SIG-M5 treated with dmso at 0.1 percent for 504 hours (cell line): ENCODE results near the gene COL9A3.
"Not testable (repeated sequence)": the region's sequence is repeated elsewhere in the genome, so short reads cannot be mapped to it uniquely, and the experiment has no call there.

ENCODE experiments used
- DNase-seq: peaks from one replicate; lab custom pipeline; 2025; ENCODE audit not compliant: unreplicated experiment; lab: John Stamatoyannopoulos, UW

The COL9A3 gene

DNA sequence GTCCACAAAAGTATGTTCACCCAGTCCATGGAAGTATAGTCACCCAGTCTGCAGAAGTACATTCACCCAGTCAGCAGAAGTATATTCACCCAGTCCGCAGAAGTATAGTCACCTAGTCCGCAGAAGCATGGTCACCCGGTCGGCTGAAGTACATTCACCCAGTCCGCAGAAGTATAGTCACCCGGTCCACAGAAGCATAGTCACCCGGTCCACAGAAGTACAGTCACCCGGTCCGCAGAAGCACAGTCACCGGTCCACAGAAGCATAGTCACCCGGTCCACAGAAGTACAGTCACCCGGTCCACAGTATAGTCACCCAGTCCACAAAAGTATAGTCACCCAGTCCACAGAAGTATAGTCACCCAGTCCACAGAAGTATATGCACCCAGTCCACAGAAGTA, 36.0 kb downstream of the COL9A3 start:
- DNase-seq: no peak

DNA sequence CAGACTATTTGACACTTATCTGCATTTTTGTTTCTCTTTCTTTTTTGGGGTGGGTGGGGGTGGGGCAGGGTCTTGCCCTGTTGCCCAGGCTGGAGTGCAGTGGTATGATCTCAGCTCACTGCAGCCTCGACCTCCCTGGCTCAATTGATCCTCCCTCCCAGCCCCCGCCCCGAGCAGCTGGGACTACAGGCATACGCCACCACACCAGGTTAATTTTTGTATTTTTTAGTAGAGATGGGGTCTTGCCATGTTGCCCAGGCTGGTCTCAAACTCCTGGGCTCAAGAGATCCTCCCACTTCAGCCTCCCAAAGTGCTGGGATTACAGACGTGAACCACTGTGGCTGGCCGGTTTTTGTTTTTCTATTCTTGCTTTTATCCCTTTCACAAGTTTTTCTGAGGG, 36.5 kb downstream of the COL9A3 start:
- not testable (repeated sequence) for DNase-seq

DNA sequence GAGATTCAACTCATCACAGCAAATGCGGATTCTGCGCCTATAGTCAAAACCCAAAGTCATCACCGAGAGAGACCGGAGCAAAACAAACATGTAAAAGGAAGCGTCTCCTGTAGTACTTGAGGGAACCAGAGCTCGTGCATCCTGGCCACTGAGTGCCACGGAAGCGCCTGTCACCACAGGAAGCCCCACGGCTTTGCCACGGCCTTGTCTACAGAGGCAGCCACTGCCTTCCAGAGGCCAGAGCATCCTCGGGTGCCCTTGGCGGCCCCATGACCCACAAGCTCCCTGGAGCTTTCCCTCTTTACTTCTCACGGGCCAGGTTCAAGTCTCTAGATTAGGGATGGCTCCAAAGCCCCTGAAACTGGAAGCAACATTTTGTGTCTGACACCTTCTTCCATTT, 37.3 kb downstream of the COL9A3 start:
- no peak for DNase-seq

DNA sequence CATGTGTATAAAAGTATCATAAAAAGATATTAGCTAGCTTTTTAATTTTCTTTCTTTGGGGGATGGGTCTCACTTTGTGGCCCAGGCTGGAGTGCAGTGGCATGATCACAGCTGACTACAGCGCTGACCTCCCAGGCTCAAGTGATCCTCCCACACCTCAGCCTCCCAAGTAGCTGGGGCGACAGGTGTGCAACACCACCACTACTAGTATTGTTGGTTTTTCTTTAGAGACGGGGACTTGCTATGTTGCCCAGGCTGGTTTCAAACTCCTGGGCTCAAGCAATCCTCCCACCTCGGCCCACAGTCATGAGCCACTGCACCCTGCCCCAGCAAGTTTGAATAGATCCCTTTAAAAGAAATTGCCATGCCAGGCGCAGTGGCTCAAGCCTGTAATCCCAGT, 38.3 kb downstream of the COL9A3 start:
- DNase-seq: no peak

DNA sequence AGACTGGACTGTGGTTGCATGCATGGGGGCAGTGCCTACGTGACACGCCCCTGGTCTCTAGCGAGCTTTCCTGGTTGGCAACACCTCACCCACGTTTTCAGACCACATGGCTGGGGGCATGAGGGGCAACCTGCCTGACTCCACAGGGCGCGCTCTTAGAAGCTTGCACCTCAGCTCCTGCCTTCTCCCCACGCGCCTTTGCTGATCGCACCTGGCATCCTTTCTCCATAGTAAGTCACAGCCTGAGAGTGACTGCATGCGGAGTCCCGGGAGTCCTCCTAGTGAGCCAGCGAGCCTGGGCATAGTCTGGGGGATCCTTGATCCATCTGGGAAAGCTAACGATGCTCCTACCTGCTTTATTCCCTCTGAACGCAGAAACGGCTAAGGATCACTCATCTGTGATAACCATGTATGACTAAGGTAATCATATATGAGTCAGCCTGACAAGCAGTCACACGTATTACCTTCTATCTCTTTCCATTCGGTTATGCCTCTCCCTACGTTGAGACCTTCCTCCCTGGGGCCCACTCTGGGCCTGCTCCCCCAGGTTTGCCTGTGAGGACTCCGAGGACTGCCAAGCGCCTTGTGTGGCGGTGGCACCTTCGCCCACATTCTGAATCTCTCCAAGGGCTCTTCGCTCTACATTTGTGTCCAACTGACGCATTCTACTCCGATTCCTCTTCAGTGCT, 40.2 kb downstream of the COL9A3 start:
- no peak for DNase-seq

DNA sequence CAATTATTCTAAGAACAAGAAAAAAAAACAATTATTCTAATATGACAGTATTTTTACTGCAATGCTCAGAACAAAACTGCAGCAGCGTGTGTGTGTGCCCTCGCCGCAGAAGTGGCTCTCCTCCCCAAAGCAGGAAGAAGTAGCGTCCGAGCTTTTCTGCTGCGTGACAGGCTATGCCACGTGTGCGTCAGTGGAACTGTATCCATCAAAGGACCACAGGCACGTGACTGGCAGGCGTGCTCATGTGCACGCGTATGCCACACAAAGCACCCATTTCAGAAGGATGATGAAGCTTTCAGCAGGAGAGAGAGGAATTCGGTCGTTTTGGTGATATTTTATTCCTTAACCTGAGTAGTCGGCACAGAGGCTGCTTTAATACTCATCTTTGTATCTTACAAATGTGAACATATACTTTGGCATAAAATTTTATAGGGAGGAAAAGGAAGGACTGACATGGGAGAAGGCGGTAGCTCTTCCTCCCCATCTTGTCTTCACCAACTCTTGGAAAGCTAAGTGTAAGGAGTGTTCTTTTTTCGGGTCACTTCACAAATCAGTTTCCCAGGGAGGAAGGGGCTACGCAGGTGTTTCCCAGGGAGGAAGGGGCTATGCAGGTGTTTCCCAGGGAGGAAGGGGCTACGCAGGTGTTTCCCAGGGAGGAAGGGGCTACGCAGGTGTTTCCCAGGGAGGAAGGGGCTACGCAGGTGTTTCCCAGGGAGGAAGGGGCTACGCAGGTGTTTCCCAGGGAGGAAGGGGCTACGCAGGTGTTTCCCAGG, 41.4 kb downstream of the COL9A3 start:
- DNase-seq: no peak

DNA sequence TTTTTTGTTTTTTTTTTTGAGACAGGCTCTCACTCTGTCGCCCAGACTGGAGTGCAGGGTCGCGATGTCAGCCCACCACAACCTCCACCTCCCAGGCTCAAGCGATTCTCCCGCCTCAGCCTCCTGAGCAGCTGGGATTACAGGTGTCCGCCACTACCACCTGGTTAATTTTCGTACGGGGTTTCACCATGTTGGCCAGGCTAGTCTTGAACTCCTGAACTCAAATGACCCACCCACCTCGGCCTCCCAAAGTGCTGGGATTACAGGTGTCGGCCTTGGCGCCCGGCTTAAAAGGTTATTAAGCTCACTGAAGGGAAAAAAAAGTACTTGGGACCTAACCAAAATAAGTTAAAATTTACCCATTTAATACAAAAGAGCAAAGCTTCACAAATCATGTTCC, 42.9 kb downstream of the COL9A3 start:
- no peak for DNase-seq

DNA sequence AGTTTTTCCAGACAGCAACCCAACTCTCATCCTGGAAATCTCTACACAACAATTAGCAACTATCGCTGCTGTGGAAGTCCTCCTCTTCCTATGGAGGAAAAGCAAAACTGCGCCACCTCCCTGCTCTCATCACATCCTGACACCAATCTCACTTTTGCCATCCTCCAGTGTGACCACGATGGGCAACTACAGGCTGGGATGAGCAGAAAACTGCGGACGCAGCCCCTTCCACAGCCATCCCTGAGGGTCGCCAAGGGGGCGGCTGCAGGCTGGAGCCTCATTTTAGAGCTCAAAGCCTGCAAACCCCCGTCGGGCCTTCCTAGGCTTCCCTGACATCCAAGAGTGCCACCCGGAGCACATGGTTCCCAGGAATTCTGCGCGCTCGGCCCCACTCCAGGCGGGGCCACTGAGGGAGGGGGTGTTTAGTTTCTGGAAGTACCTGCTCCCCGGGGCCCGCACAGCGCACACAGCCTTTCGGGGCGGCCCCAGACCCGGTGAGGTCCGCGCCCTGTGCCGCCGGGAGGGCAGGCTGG, 43.6 kb downstream of the COL9A3 start:
- peak; percentile 32 for DNase-seq

DNA sequence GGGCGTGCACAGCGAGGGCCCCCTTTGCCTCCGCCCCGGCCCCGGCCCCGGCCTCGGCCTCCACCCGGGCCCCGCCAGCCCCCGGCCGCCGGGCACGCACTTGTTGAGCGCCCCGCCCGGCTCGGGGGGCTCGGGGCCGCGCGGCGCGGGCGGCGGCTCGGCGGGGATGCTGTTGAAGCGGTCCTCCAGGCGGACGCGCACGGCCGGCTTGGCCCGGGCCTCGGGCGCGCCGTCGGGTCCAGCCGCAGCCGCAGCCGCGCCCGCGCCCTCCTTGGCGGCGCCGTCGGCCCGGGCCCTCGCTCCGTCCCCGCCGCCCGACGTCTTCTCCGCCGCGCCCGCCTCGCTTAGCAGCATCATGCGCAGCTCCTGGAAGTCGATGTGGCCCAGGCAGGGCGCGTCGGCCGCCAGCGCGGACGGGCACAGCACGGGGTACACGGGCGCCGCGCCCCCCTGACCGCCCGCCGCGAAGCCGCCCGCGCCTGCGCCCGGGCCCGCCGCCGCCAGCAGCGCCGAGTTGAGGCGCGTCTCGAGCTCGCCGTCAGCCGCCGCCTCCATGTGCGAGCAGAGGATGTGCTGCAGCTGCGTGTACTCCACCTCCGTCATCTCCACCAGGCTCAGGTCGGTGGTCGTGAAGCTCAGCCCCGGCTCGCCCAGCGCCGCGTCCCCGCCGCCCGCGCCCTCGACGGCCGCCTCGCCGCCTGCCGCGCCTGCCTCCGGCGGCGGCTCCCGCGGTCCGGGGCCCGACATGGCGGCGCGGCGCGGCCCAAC, 44.3 kb downstream of the COL9A3 start:
- DNase-seq: no peak

DNA sequence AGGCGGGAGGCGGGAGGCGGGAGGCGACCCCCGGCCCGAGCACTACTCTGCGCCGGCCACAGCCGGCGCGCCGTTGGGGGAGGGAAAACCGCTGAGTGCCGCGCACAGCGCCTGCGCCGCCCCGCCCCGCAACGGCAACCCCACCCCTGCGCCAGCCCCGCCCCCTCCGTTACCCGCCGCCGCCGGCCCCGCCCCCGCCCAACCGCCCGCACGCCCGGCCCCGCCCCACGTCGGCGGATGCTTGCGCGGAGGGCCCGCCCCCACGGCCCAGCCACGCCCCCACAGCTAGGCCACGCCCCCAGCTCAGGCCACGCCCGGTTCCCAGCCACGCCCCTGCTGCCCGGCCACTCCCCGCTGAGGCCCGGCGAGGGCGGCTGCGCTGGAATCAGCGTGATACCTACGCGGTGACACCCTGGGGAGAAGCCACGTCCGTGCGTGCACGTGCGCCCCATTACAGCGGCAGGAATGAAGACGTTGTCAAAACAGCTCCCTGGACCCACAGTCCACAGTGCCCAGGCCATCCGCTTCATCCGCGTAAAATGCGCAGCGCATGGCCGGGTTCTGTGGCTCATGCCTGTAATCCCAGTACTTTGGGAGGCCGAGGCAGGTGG, 45.0 kb downstream of the COL9A3 start, which contains the start of gene TCFL5:
Gene TCFL5, minus strand, starts transcription at position 97 of the 611 bp plus-strand sequence. CDS start 152 bp downstream, outside the sequence.
- DNase-seq: peak; percentile 87

DNA sequence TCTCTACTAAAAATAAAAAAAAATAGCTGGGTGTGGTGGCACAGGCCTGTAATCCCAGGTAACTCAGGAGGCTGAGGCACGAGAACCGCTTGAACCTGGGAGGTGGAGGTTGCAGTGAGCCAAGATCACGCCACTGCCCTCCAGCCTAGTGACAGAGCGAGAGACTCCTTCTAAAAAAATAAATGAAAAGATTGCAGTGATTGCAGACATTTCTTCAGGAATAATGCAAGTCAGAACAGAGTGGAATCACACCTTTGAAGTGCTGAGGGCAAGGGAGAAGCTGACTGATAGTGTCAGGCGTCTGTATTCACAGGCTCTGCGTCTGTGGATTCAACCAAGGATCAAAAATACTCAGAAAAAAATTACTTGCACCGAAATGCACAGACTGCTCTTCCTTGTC, 47.4 kb downstream of the COL9A3 start:
- DNase-seq: no peak

DNA sequence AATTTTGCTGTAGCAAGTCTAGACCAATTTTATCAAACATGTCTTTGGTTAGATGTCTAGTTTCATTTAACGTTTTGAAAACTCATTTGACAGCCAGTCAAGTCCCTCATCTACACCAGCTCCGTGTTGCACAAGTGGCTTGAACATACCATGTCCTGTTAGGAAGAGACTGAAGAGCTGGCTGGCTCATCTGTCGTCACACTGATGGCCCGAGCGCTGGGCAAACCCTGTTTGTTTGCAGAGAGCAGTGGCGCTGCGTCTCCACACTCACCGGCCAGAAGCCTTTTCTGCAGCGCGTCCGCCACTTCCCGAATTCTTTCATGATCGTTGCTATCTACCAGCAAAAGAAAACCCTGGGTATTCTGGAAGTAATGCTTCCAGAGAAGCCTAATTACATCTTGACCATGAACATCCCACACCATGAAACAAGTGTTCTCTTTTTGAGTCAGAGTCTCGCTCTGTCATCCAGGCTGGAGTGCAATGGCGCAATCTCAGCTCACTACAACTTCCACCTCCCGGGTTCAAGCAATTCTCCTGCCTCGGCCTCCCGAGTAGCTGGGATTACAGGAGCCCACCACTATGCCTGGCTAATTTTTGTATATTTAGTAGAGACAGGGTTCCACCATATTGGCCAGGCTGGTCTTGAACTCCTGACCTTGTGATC, 55.5 kb downstream of the COL9A3 start:
- no peak for DNase-seq

DNA sequence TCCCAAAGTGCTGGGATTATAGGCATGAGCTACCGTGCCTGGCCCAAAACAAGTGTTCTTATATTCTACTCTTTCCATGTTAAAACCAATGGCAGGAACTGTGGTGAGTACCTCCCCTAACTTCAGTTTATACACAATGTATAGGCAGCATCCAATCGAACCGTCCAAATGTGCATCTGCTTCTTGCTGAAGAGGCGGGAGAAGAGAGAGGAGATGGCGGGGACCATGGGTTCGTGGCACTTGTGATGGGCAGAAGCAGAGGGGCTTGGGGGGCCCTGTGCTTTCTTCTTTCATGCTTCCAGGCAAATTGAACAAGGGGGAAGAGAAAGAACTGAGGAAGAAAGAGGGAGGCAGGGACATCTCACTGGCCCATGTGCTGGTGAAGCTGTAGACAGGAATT, 56.0 kb downstream of the COL9A3 start:
- no peak for DNase-seq

DNA sequence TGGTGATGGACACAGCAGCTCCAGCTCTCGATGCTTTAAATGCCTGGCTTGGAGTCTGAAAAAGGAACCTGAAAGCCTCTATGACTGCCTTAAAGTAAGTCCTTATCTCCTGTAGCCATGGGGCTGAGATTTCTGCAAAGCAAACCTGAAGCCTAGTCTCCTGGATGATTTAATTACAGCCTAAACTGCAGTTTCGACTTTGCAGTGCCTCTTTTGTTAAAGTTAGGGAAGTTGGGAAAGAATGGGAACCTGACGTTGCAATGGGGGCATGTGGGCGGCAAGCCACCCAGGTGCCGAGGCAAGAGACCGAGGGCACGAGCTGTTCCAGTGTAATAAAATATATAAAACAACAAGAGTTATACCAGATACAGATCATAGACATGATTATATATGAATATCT, 56.4 kb downstream of the COL9A3 start:
- DNase-seq: no peak

DNA sequence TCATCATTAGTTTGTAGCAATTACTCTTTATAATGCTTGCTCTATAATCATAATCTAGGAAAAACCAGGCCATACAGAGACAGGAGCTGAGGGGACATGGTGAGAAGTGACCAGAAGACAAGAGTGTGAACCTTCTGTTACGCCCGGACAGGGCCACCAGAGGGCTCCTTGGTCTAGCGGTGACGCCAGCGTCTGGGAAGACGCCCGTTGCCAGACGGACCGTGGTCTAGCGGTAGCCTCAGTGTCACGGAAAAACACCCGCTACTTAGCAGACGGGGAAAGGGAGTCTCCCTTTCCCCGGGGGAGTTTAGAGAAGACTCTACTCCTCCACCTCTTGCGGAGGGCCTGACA, 56.8 kb downstream of the COL9A3 start:
- peak; percentile 12 for DNase-seq

DNA sequence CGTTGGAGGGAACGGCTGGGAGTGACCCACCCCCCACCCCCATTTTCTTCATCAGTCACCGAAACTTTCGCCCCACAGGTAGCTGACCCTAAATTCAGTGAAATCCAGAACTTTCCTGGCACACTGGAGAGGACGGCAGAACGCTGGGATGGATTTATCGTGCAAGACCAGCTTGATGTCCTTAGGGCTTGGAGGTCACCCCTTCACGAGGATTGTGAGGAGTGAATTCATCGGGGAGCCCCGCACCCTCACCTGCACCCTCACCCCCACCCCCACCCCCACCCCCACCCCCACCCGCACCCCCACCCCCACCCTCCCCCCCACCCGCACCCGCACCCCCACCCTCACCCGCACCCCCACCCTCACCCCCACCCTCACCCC, 58.1 kb downstream of the COL9A3 start:
- DNase-seq: no peak

DNA sequence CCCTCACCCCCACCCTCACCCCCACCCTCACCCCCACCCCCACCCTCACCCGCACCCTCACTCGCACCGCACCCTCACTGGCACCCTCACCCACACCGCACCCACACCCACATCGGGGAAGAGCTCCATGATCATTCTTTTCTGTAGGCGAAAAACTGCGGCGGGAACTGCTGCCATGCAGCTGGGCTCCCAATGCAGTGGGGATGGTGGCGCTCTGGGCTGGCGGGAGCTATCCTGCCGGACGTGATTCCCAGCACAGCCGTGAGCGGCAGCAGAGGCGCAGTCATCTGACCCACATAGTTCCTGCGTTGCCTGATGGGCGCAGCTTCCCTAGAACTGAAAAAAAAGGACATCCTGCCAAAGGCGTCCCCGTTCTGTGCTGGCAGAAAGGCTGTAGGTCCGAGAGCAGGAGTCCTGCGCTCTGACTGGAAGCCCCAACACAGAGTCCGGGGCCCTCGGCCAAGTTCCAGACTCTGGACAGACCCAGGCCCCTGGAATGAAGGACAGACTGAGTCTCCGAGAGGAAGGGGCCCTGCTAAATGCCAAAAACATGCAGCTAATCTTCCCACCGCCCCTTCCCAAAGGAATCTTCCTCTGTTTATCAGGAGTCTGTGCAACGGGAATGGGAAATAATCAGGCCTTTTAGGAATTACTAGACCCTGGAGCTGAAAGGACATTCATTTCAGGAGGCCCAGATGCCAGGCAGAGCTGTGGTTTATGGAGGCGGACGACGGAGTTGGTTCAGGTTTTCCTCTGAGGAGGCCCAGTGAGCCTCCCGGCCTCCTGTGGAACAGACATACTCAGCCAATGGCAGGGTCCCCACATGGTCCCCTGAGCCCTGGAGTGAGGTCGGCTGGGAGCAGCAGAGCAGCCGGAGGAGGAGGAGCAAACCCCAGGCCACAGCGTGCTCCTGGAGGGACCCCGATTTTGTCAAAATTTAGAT, 58.8 kb downstream of the COL9A3 start:
- peak; percentile 19 for DNase-seq

DNA sequence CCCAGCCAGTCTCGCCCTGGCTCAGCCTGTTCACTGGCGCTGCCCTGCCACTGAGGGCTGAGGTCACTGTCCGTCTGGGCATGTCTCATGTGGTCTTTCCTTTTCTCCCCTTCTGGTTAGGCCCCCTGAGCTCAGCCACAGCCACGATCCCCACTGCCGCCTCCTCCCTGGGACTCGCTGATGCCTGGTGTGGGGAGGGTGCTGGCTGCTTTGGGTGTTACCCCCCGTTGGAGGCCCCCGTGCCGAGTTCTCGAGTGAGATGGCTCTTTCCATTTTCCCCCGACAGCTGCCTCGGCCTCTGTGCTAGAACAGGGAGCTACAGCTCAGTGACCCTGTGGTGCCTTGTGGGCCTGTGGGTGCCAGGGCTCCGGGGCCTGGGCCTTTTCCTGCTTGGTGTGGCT, 59.7 kb downstream of the COL9A3 start:
- DNase-seq: no peak

DNA sequence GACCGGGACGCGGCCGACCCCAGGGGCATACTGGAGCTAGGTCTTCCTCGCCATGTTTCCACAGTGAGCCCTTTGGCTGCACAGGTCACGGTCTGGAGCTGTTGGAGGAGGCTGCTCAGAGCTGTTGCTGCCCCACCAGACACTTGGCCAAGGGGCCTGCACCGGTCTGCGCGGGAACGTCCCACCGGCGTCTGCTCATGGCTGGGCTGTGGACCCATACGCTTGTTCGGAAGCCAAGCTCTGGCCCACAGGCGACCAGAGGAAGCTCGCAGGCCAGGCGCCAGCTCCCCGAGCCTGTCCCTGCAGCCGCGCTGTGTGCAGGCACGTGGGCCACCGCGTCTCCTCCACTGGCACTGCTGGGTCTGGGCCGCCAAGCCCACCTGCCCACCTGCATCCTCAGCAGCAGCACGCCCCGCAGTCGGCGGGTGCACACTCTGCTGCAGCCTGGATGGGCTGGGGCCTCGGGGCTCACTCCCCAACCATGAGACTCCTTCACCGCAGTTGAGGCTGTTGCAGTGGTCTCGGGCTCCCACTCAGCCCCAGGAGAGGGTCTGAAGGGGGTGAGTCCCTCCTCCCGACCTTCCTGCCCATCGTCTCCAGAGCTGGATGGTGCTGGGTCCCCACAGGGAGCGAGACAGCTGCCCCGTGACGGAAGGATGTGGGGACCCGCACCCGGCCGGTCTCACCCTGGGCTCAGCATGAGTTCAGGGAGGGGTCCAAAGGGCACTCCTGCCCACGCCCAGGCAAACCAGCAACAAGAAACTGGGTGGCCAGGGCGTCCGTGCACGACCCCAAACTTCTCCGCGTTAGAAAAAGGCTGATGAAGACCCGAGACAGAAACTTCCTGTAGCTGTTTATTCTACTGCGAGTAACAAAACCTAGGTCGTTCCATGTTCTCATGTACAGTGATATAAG, 60.3 kb downstream of the COL9A3 start:
- DNase-seq: no peak
